EL (cell line): ENCODE results near the gene TMIE.
A peak's percentile ranks its signal among the peaks of the same experiment; 100 is the strongest.

Source experiments
- DNase-seq: peaks from one replicate; pipeline ENCODE4 v3.0.0-alpha.2; 2016

TMIE gene, protein sequence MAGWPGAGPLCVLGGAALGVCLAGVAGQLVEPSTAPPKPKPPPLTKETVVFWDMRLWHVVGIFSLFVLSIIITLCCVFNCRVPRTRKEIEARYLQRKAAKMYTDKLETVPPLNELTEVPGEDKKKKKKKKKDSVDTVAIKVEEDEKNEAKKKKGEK

DNA sequence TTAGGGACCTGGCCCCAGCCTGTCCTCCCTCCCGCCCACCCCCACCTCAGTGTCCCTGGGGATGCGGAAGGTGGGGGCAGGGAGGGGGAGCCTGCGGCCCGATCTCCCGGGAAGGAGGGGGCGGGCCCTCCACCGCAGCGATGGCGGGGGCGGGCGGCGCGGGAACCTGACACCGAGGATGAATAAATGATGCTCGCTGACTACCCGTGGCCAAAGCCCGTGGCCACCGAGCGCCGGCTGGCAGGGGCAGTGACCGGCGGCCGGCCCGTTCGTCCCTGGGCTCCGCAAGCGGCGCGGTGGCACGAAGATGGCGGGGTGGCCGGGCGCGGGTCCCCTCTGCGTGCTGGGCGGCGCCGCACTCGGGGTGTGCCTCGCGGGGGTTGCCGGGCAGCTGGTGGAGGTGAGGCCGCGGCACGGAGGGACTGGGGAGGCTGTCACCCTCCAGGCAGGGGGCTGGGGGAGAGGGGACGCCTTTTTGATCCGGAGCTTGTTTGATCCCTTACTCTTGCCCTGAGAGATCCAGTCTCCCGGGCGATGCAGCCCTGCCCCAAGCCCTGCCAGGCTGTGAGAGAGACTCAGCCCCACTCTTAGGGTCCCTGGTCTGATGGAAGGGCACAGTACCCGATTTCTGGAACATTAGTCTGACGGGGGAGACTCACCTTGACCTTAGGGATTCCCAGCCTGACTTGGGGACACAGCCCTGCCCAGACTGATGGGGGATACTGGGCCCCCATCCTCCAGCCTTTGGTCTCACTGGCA lies at the start of gene TMIE:
Gene TMIE (plus strand): TSS at position 212 of the 759 bp plus-strand sequence. CDS start 96 bp downstream, at position 308.
- no peak for DNase-seq

DNA sequence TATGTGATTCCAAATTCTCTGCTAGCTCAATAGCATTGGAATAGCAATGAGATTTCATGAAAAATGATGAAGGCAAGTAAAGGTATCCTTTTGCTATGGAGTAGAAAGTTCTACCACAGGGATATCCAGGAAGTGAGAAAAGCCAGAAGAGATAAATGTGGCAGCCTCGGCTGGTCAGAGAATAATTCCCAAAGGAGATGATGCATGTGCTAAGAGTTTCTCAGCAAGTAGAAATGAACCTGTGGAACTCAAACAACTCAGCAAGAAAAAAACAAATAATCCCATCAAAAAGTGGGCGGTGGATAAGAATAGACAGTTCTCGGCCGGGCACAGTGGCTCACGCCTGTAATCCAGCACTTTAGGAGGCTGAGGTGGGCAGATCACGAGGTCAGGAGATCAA lies 45.9 kb upstream of the TMIE start:
- no peak for DNase-seq

DNA sequence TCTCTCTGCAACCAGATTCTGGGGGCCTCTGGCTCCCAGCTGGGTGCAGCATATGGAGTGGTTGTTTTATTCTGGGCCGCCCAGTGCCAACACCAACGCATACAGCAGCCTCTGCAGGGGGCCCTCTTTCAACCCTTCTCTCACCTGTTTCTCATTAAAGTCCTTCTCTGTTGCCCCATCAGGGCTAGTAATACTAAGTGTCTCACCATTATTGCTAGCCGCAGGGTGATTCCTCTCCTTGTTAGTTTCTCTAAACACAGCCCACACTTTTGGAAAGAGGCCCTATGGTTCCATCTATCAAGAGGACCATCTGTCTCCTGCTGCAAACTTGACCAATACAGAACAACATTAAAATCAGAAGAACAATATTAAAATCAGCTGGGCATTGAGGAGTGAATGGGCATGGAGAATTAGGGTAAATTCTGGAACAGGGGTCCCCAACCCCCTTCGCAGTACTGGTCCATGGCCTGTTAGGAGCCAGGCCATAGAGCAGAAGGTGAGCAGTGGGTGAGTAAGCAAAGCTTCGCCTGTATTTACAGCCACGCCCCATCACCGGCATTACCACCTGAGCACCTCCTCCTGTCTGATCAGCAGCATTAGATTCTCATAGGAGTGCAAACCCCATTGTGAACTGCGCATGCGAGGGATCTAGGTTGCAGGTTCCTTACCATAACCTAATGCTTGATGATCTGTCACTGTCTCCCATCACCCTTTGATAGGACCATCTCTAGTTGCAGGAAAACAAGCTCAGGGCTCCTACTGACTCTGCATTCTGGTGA lies 44.2 kb upstream of the TMIE start:
- peak; percentile 25 for DNase-seq

DNA sequence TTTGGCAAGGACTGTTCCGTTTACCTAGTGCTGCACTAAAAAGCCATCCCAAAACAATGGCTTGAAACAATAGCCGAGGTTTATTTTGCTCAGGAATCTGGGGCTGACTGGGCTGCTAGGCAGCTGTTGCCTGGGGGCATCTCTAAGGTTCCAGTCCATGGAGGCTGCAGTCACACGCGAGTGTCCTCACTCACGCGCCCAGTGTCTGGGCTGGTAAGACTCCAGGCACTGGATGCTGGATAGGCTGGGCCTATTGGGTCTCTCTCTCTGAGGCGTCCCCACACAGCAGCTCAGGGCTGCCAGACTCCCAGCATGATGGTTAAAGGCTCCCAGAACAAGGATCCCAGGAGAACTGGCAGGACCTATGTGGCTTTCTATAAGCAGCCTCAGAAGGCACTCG lies 41.9 kb upstream of the TMIE start:
- peak; percentile 53 for DNase-seq

DNA sequence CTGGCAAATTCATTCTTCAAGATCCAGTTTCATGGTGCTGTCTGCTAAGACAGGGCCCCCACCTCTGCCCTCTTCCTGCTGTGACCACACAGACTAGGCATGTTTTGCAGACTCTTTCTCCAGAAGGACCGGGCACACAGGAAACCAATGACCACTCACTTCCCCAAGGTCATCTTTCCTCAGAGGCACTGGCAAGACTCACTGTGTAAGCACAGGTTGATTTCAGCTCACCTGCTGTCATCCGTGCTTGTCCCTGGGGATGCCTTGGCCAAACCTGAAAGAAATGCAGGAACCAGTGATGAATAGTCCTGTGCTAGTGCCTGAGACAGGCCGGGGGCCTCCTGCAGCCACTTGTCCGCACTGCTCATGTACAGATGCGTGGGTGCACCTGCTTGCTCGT lies 41.2 kb upstream of the TMIE start:
- DNase-seq, result peak; percentile 39

DNA sequence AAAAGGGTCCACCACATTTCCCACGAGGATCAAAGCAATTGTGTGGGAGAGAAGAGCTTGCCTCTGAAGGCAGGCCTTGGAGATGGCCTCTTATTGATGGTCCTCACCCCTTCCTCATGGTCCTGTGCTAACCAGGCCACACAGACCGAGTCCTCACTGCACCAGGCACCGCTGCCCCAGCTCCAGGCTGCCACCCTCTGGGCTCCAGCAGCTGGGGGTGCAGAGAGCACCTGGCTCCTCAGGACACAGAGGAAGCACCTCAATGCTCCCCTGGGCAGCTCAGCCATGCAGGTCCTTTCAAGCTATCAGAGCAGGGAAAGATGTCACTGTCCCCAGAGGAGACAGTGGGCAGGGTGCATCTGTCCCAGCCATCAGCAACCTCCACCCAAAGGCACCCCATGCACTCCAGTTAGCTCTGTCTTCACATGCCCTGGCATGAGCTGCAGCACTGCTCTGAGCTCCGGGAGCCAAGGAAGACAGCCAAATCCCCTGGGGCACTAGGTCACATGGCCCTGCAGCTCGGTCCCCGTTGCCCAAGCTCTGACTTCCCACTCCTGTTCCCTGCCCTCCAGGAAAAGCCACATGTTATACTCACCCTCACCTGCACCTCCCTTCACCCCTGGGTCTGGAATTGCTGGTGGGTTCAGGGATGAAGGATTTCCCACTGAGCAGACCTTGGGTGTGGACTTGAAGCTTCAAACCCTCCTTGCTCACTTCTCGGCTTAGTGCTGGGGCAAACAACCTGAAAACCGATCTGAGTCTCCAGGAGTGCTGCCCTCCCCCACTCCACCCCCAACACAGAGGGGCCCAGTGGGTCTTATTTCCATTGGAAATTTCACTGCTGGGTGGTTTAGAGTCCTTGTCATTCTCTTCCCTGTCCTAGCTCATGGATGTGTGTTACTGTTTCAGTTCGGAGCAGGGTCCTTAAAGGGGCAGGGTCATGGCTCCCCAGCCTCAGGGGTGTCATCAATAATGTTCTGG lies 40.4 kb upstream of the TMIE start:
- peak; percentile 50 for DNase-seq

DNA sequence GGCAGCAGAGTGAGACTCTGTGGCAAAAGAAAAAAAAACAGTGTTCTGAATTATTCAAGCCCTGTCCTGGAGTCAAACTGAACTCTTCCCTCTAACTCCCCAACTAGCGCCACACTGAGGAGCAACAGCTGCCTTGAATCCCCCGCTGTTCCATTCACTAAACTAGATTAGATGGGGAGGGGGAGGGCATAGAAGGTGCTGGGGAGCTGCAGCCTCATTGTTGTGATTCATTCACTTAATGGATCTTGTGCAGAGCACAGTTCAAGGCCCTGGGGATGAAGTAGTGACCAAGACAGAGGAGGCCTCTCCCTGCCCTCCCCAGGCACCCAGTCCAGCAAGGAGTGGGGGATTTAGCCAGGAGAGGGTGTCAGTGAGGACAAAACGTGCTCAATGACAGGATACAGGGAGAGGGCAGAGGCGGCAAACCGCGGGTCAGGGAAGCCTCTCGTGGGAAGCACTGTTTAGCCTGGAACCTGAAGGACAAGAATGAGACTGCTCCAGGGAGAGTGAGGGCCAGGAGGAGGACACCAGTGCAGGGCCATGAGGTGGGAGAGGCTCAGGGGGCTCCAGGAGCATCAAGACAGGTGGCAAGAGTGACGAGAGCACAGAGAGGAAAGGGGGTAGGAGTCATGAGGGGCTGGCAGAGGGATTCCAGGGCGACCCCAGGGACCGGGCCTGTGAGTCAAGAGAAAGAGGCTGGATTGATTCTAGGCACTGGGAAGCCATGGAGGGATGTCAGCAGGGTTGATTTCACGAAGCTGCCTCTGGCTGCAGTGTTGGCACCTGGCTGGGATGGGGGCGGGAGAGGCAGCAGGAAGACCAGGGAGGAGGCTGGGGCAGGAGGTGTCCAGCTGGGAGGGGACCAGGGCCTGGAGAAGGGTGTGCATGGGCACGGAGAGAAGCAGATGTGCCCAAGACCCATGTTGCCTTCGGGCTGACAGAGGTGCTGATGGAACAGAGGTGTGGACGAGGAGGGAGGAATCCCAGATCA lies 39.1 kb upstream of the TMIE start:
- no peak for DNase-seq

DNA sequence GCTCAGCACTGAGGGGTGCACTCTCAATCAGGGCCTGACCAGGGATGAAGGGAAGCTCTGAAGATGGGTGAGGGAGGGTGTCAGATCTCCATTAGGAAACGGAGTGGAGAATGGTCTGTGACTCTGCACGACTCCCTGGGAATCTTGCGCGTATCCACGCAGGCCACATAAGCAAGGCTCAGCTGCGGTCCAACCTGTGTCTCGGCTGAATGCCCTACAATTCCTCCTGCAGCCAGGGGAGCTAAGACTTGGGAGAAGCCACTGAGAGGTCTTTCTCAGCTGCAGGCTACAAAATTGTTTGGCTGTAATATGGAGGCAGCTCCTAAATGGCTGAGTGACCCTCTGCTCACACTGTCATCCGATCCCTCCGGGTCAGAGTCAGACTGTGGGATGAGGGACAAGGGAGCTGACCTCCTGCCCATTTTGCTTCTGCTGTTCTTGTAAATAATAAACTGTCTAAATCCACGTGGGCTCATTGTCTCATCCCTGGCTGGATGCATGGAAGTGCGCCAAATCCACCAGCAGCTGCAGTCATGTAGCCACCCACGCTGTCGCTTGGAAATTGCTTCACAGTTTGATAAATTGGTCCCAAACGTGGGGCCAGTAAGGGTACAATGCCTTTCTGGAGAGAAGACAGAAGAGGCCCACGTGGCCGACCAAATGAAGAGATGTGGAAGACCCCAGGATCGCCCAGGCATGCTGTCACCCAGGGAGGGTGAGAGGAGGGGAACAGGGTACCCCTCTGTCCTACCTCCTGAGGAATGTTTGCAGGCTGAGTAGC lies 38.2 kb upstream of the TMIE start:
- peak; percentile 31 for DNase-seq

DNA sequence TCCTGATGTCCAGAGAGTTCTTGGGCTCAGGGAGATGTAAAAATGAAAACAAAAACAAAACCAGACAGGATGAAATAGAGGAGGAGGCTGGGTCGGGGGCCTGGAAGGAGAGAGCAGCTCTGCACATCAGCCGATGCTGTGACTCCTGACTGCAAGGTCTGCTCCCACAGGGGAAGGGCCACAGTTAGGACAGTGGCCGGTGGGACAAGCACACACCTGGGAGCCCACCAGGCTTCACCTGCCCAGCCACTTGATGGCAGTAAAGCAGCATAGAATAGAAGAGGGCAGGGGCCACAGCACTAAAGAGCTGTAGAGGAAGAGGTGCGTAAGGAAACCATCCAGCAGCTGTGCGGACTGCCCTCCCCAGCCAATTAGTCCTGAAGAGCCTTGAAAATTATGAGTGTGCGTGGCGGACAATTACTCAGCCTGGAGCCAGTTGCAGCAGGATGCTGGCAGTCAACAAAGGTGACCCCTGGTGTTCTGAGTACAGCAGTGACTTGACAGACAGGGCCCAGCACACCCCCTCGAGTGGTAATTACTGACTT lies 37.5 kb upstream of the TMIE start:
- no peak for DNase-seq

DNA sequence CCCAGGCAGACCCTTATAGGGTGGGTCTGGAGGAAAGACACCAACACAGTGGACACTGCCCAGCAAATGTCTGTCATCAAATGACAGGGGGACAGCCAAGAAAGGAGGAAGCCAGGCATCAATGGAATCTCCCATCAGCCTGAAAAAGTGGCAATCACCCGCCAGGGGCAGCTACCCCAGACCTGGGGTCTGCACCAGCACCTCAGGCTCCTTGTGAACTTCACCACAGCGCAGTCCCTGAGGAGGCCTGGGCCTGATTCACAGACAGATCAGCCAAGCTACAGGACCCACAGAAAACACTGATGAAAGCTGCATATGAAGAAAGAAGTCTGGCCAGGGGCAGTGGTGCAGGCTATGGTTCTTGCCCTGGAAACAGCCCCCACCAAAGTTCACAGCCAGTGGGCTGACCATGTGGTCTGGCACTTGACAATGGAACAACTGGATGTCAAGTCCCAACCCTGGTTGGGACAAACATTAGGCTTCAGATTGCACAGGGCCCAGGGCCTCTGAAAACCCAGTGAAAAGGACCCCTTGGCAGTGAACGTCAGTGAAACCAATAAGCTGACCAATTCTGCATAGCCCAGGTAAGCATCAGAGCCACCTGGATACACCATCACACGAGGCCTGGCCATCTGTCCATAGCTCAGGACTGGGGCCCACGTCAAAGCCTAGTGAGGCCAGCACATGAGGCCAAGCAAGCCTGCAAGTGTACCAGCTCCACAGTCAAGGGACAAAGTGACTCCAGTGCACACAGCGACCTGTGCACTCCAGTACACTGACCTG lies 36.8 kb upstream of the TMIE start:
- no peak for DNase-seq

DNA sequence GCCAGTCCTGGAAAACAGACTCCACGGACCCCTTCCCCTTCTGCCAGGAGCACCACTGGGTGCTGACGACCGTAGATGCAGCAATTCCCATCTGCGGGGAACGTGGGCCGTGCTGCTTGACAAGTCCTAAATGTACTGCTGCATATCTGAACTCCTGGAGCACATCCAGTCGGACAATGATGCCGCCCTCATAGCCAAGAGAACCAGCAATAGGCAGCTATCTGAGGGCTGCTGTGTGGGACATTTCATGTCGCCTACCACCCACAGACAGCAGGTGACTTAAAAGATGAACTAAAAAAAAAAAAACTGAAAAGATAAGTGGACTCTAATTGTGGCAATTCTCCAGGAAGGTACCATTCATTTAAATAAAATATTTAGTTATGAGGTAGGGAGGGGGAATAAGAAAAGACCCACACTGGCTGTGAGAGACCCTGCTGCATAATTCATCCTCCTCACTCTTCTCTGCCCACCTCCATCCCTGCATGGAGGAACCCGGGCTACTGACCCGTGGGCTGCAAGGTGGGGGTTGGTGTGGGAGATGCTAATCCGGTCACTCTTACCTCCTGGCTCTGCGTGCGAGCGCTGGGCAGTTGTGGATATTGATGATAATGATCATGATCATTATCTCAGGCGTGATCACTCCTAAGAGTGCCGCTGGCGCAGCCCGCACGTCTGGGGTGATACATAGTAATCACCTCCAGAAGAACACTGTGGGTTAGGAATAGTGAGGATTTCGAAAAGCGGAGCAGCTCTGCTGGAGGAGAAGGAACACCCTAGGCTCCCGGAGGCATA lies 36.0 kb upstream of the TMIE start:
- no peak for DNase-seq

DNA sequence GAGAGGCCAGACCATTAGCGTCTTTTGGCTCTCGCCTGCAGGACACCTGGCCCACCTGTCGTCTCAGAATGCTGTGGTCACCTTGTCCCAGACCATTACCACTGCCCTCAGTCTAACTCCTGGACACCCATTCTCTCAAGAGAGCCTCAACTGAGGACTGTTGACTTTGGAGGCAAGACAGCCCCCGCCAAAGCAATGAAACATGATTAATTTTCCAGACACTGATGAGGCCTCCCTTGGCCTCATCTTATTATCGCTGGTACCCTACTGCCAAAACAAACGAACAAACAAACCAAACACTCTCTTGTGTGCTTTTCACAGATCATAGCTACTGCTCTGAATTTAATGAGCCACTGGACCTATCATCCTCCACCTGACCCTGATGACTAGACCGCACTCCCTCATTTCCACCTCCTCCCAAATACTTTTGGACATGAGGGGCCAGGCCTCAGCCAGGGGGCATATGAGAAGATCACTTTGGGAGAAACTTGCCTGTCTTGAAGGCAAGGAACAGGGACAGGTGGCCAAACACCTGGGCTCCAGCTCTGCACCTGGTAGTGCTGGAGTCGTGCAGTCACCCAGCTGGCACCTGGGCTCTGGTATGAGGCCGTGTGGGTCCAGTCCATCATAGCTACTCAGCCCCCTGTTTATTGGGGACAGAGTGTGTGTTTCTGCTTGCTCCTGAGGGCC lies 35.3 kb upstream of the TMIE start:
- no peak for DNase-seq

DNA sequence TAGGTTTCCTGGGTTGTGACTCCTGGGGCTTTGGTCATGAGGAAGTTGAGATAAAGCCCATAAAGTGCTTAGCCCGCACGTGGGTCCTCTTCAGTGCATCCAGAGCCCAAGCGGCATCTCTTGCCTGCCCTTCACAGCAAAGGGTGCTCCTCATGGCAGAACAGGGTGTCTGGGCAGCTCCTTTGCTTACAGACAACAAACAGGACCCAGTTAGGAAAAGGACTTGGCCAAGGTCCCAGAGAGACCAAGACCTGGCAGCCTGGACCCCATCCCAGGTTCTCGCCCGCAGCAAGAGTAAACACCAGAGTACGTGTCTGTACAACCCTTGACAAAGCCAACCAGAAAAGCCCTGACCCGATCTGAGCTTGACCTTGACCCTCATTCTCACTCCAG lies 34.7 kb upstream of the TMIE start:
- no peak for DNase-seq

DNA sequence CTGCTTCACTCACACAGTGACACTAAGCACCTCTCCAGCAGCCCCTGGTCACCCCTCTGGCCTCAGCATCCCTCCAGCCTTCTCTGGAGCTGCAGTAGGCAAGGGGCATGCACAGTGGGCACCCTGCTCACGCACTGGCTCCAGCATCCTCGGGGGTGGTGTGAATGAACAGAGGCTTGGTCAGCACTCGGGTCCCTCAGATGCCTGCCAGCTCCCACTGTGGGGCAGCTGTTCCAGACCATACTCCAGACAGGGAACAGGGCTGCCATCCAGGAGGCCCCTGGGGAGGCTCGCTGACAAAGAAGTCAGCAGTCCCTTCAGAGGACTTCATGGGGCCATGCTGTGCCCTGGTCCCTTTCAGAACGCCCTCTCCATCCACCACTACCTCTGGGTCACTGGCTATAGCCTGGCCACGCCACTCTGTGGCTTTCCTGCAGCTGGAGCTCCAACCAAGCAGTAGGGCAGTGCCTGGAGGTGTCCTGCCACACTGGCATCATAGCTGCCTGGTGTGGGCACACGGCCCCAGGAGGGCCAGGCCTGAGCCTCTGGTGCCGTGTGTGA lies 34.1 kb upstream of the TMIE start:
- no peak for DNase-seq

DNA sequence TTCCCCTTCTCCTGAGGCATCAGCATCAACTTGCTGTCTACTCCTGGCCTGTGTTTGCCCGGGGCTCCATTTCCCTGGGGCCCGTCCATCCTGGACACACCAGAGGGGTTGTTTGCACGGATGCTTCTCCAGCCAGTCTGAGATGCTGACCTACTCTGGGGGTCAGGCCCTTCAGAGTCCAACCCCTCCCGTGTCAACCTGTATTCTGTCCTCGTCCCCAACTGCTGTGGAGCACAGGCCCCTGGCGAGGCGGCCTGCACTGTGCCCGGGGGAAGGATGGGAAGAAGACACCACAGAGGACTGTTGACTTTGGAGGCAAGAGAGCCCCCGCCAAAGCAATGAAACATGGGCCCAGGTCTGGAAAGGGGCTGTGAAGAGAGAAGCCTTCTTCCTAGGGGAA lies 33.5 kb upstream of the TMIE start:
- DNase-seq, result no peak

DNA sequence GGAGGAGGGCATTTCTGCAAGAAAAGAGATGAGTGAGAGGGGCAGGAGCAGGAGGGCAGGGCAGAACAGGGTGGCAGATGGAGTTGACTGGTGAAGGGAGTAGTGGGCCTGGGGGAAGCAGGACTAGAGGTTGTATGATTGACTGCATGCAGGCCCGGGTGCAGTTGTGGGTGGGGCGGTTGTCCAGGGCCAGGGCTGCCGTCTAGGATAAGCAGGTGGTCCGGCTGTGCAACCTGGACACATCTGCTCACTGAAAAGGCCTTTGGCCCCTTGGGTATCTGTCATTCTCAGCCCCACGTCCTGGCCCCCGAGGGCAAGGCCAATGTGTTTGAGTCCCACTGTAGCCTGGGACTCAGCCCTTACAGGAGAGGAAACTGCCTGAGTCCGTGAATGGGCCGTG lies 33.1 kb upstream of the TMIE start:
- no peak for DNase-seq

DNA sequence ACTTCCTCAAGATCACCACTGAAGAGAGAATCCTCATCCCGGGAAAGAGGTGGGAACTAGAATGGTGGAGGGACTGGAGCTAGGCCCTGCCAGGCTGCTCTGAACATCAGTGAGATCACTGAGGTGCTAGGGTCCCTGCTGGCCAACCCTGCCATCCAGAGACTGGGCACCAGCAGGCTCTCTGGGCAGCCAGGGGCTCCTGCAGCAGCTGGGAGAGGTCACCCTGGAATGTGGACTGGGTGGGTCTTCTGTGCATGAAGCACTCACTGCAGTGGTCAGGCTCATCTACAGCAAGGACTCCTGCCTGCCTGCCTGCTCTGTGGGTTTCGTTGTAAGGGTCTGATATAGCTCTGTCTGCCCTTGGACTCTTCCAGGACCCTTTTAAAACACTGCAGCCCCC lies 32.6 kb upstream of the TMIE start:
- DNase-seq, result no peak
